ENCODE measurements around the gene RNF19B. TPM values are rescaled to one million over a fixed set of nuclear protein-coding genes. Genes with fewer than 3 reads are reported as not detected.

Gene RNF19B
- total RNA-seq, 4 donors from 2014 or later = 28.1 to 62.1 (median 54.6) TPM

- Histone ChIP-seq H3K36me3 (no peaks in the 10 kb centered on the region), H3K27me3 (no peaks in the 10 kb centered on the region), H3K9me3 (no peaks in the 10 kb centered on the region), H3K27ac (no peak overlapping the region), H3K4me3 (no peak overlapping the region), H3K4me1 (peaks cover 0 to 13% (median 3%) of the 10 kb centered on the region in 4 donors)
- no peak for DNase-seq
- TF ChIP-seq, protein P1, sequence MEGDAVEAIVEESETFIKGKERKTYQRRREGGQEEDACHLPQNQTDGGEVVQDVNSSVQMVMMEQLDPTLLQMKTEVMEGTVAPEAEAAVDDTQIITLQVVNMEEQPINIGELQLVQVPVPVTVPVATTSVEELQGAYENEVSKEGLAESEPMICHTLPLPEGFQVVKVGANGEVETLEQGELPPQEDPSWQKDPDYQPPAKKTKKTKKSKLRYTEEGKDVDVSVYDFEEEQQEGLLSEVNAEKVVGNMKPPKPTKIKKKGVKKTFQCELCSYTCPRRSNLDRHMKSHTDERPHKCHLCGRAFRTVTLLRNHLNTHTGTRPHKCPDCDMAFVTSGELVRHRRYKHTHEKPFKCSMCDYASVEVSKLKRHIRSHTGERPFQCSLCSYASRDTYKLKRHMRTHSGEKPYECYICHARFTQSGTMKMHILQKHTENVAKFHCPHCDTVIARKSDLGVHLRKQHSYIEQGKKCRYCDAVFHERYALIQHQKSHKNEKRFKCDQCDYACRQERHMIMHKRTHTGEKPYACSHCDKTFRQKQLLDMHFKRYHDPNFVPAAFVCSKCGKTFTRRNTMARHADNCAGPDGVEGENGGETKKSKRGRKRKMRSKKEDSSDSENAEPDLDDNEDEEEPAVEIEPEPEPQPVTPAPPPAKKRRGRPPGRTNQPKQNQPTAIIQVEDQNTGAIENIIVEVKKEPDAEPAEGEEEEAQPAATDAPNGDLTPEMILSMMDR (IDR thresholded peaks at IDR 0.05) = no peak
Observed at GRCh38 chr1:32969566-32969965, 5.0 kb upstream of the RNF19B start.

DNA sequence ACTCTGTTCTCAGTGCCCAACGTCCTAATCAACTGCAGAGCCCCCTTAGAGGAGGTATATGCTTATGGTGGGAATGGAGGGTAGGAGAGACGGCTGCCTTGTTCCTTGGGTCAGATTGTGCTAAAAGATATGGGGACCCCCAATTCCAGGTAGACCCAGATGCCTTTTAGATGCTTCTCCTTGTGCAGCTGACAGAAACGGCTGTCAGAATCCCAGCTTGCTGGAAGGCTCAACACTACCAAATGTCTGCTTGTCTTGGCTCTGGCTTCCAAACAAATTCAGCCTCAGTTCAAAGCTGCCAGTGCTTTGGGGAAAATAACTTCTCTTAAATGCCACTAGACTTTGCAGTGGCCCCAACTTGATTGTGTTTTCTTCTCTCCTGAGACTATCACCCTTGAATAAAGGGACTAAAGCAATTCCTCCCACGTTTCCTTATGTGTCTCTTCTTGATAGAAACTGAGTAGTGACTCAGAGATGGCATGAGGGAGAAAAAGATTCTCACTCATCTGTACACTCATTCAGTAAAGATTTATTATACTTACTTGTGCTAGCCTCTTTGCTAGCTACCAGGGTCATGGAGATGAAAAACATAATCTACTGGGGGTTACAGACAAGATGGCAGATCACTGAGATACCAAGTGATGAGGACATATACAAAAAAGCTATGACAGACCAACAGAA lies 3.4 kb upstream of the RNF19B start:
- Histone ChIP-seq H3K9me3 (no peaks in the 10 kb centered on the region), H3K4me3 (no peak overlapping the region), H3K27ac (no peak overlapping the region), H3K4me1 (peaks cover 0 to 8% (median 3%) of the 10 kb centered on the region in 4 donors), H3K36me3 (no peaks in the 10 kb centered on the region), H3K27me3 (no peaks in the 10 kb centered on the region)
- no peak for DNase-seq
- TF ChIP-seq POLR2A (IDR thresholded peaks at IDR 0.05) = no peak
- TF ChIP-seq, protein P1 (IDR thresholded peaks at IDR 0.05) = no peak

DNA sequence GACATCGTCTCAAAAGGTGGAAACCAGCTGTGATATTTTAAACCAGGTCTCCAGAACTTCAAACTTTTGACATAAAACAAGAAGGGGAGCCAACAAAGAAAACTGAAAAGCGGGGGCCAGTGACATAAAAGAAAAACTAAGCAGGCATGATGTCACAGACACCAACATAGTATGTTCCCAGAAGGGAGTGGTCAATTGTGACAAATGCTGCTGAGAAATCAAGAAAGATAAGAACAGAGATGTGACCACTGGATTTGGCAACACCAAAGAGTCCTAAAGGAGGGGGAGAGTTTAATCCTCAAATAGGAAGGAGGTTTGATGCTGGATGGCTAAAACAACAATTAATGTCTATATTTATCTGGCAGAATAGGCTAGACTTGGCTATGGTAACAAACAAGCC lies 2.3 kb upstream of the RNF19B start:
- H3K27me3 ChIP-seq = no peaks in the 10 kb centered on the region
- TF ChIP-seq, protein P1 (IDR thresholded peaks at IDR 0.05) = no peak
- no peak for TF ChIP-seq POLR2A (IDR thresholded peaks at IDR 0.05)
- no peaks in the 10 kb centered on the region for H3K9me3 ChIP-seq
- no peak overlapping the region for H3K27ac ChIP-seq
- H3K4me1 ChIP-seq = peaks cover 0 to 10% (median under 1%) of the 10 kb centered on the region in 4 donors
- H3K36me3 ChIP-seq = no peaks in the 10 kb centered on the region
- H3K4me3 ChIP-seq = no peak overlapping the region
- no peak for DNase-seq

DNA sequence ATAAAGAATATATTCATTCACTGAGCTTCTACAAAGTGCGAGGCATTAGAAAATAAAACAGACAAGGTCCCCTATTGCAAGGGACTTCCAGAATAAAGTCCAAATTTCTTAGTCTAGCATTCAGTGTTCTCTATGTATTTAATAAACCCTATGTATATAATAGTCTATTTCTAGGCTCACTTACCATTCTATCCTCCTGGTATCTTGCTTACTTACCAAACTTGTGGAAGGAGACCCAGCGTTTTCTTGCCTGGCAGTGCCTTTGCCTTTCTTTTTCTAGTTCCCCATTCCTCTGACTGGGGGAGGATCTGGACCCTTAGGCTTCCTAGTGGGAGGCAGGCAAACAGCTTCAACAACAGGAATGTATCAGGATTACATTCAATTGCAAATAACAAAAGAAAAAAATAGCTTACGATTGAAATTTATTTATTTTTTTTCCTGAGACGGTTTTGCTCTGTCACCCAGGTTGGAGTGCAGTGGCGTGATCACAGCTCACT lies 690 bp upstream of the RNF19B start:
- H3K27me3 ChIP-seq = no peaks in the 10 kb centered on the region
- peaks cover 0 to 20% (median 8%) of the 10 kb centered on the region in 4 donors for H3K4me1 ChIP-seq
- H3K36me3 ChIP-seq = no peaks in the 10 kb centered on the region
- DNase-seq = no peak
- H3K4me3 ChIP-seq = peak overlapping the region; percentile 87 to 100 (median 95)
- no peaks in the 10 kb centered on the region for H3K9me3 ChIP-seq
- TF ChIP-seq, protein P1 (IDR thresholded peaks at IDR 0.05) = no peak
- TF ChIP-seq POLR2A (IDR thresholded peaks at IDR 0.05) = no peak
- peak overlapping the region; percentile 92 to 97 (median 94) for H3K27ac ChIP-seq

GRCh38 chr1:32963746-32964460 lies 706 bp downstream of the RNF19B start:
- H3K27ac ChIP-seq = peak overlapping the region; percentile 78 to 97 (median 94)
- H3K4me1 ChIP-seq = peaks cover 0 to 20% (median 9%) of the 10 kb centered on the region in 4 donors
- peak overlapping the region; percentile 87 to 100 (median 95) for H3K4me3 ChIP-seq
- peak; percentile 71 to 80 (median 75) for DNase-seq
- no peaks in the 10 kb centered on the region for H3K27me3 ChIP-seq
- no peaks in the 10 kb centered on the region for H3K9me3 ChIP-seq
- TF ChIP-seq, protein P1 (IDR thresholded peaks at IDR 0.05) = peak in 2 of 6 experiments; percentile 18 to 26
- TF ChIP-seq POLR2A (IDR thresholded peaks at IDR 0.05) = peak in 1 of 2 donors; percentile 21
- no peaks in the 10 kb centered on the region for H3K36me3 ChIP-seq
